HK-2 (cell line): ENCODE data around the gene ASAP2.
A peak's percentile ranks its signal among the peaks of the same experiment; 100 is the strongest.

Source experiments
- DNase-seq: peaks from one replicate; pipeline ENCODE4 v3.0.0-alpha.2; 2018; ENCODE audit not compliant: unreplicated experiment

The ASAP2 gene

GRCh38 chr2:9318461-9319337 is 112.1 kb downstream of the ASAP2 start:
- no peak for DNase-seq

- no peak for DNase-seq
Observed at GRCh38 chr2:9319338-9319715, 112.7 kb downstream of the ASAP2 start.

- DNase-seq = no peak
Observed at GRCh38 chr2:9322576-9322975, 116.0 kb downstream of the ASAP2 start.

GRCh38 chr2:9325428-9325827 is 118.8 kb downstream of the ASAP2 start:
- DNase-seq = no peak

- no peak for DNase-seq
Observed at GRCh38 chr2:9326975-9327374, 120.4 kb downstream of the ASAP2 start.

GRCh38 chr2:9327873-9328352 is 121.3 kb downstream of the ASAP2 start:
- DNase-seq = no peak

GRCh38 chr2:9328931-9329330 is 122.3 kb downstream of the ASAP2 start:
- DNase-seq = no peak

GRCh38 chr2:9329497-9329896 is 122.9 kb downstream of the ASAP2 start:
- DNase-seq = no peak

GRCh38 chr2:9330612-9331270 is 124.1 kb downstream of the ASAP2 start:
- no peak for DNase-seq

- DNase-seq = no peak
Observed at GRCh38 chr2:9331704-9332103, 125.1 kb downstream of the ASAP2 start.

- no peak for DNase-seq
Observed at GRCh38 chr2:9332136-9332852, 125.7 kb downstream of the ASAP2 start.

- no peak for DNase-seq
Observed at GRCh38 chr2:9332853-9333245, 126.2 kb downstream of the ASAP2 start.

- peak; percentile 64 for DNase-seq
Observed at GRCh38 chr2:9333591-9334171, 127.1 kb downstream of the ASAP2 start.

- no peak for DNase-seq
Observed at GRCh38 chr2:9334761-9335160, 128.1 kb downstream of the ASAP2 start.

- no peak for DNase-seq
Observed at GRCh38 chr2:9335322-9335832, 128.8 kb downstream of the ASAP2 start.

- no peak for DNase-seq
Observed at GRCh38 chr2:9336241-9336575, 129.6 kb downstream of the ASAP2 start.

- DNase-seq = no peak
Observed at GRCh38 chr2:9336576-9337314, 130.1 kb downstream of the ASAP2 start.

- no peak for DNase-seq
Observed at GRCh38 chr2:9337901-9338300, 131.3 kb downstream of the ASAP2 start.

- DNase-seq = no peak
Observed at GRCh38 chr2:9341337-9341887, 134.8 kb downstream of the ASAP2 start.

- DNase-seq = no peak
Observed at GRCh38 chr2:9342659-9343058, 136.0 kb downstream of the ASAP2 start.

- no peak for DNase-seq
Observed at GRCh38 chr2:9343524-9343923, 136.9 kb downstream of the ASAP2 start.
